ENCODE data around the gene EHD3.
"Not testable (repeated sequence)": the region's sequence is repeated elsewhere in the genome, so short reads cannot be mapped to it uniquely, and the experiment has no call there.

Gene EHD3

GRCh38 chr2:31256611-31257382, 22.8 kb downstream of the EHD3 start:
- no peak for DNase-seq (ENCODE audit: low spot score)

GRCh38 chr2:31258351-31258750, 24.4 kb downstream of the EHD3 start:
- no peak for DNase-seq (ENCODE audit: low spot score)

DNA sequence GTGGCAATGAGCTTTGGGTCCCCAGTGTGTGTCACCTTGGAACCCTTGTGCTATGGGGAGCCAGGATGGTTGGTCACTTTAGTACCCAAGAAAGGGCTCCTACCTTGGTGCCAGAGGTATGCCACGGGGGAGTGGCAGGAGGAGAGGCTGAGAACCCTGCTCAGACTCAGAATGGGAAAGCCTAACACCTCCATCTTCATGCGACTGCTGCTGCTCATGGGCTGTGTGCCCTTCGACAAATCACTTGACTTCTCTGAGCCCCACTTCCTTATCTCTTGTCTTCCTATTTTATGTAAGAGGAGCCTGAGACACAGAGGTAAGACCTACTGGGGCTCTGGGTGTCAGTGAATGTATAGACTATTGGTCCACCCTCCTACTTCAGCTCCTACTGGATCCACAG, 25.1 kb downstream of the EHD3 start:
- DNase-seq (ENCODE audit: low spot score), result no peak

DNA sequence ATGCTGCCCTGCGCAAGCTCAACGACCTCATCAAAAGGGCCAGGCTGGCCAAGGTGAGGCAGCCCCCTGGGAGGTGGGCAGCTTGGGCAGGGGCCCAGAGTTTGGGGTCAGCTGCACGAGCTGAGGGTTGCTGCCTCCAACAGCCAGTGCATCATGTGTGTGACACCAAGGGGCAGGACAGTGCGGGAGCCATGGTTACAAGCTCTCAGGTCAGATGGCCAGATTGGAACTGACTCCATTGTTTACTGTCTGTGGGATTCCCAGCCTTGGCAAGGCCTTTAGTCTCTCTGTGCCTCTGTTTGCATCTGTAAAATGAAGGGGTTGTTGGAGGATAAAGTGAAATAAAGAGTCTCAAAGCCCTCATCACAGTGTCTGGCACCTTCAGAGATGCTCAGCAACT, 26.9 kb downstream of the EHD3 start:
- no peak for DNase-seq (ENCODE audit: low spot score)

DNA sequence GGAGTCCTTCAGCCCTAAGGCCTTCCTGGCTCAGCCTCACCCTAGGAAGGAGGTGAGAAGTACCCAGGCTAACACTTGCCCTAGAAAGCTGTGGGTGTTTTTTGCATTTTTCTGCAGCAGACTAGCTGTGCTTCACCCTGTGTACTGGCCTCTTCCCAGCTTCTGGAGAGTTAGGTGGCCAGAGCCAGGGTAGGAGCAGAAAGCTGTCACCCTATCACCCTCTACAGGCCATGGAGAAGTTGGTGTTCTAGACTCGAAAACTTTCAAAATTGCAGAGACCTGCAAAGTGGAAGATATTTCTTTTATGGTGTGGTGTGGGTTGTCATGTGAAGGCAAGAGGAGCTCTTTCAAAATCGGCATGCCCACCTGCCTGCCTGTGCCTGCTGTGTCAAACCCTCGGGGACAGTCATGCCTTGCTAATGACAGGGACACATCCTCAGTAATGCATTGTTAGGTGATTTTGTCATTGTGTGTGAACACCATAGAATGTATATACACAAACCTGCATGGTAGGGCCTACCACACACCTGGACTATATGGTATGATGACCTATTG, 29.8 kb downstream of the EHD3 start:
- no peak for DNase-seq (ENCODE audit: low spot score)

DNA sequence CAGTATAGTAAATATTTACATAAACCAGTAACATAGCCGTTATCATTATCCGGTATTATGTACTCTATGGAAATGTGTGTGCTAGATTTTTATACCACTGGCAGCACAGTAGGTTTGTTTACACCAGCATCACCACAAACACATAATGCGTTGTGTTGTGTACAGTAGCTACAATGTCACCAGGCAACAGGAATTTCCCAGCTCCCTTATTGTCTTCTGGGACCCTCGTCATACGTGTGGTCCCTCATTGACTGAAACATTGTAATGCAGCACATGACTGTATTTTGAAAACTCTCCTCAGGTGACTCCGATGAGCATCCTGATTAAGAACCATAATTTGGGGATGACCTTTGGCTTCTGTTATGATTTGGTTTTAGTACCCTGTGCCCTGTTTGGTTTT, 31.3 kb downstream of the EHD3 start:
- no peak for DNase-seq (ENCODE audit: low spot score)

GRCh38 chr2:31266804-31267203, 32.9 kb downstream of the EHD3 start:
- DNase-seq (ENCODE audit: low spot score), result no peak

GRCh38 chr2:31267437-31268120, 33.6 kb downstream of the EHD3 start:
- DNase-seq (ENCODE audit: low spot score), result no peak

DNA sequence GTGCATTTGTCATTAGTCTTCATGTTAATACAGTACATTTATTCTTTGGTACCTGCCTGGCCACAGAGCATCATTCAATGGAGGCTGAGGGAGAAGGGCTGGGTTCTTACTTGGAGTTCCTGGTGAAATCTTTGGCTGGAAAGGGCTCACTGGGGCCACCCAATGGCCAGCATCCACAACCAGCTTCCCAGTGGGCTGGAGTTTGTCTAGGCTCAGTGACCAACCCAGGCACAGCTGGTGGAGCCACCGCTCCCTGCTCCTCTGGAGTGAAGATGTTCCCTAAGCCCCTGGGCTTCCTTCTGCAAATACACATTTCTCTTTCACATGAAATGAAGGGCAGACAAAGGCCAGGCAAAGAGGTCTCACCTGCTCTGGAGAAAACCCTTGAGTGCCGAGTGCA, 34.4 kb downstream of the EHD3 start:
- no peak for DNase-seq (ENCODE audit: low spot score)

DNA sequence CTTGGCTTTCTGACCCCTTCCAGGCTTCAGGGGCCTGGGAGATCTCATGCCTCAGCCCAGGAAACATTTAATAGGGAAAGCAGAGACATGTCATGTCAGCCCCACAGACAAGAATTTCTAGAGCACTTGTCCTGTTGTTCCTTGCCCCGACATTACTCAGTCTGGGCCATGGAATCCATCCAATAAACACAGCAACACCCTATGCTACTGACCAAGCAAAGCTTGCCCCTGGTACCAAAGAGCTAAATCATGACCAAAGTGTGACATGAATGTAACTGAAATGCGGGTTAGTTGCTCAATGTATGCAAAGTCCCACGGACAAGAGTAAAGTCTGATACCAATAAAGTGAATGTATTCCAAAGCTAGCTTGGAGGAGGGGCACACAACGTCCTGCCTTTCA, 35.1 kb downstream of the EHD3 start:
- DNase-seq (ENCODE audit: low spot score), result no peak

DNA sequence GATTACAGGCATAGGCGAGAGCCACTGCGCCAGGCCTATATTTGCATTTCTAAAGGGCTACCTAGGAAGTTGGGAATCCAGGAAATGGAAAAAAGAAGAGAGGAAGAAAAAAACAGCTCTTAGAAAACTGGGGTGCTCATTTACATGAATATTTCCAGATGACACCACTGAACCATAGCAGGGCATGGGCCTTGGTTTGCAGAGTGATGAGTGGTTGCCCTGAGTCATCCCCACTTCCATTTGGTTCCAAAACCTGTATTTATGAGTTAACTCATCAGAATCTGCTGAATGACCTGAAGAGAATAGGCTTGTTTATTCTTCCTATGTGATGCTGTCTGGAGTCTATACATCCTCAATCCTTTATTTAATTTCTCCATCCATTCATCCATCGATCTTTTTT, 36.2 kb downstream of the EHD3 start:
- no peak for DNase-seq (ENCODE audit: low spot score)

GRCh38 chr2:31270822-31271231, 36.9 kb downstream of the EHD3 start:
- DNase-seq (ENCODE audit: low spot score), result no peak

DNA sequence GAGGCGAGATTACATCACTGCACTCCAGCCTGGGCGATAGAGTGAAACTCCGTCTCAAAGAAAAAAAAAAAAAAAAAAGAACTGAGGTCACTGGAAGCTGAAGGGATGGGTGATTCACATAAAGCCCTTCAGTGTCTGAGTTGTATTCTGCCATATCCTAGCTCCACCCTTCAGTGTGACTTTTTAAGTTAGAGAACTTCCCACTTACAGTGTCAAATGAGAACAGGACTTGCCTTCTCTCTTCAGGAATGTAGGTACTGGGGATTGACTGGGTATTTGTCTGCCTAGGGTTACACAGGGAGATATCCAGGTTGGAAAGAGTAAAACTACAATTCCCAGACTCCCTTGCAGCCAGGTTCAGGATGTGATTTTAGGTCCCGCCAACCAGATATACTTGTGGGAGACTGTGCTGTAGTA, 37.9 kb downstream of the EHD3 start:
- DNase-seq (ENCODE audit: low spot score), result no peak

GRCh38 chr2:31274401-31275075, 40.6 kb downstream of the EHD3 start:
- DNase-seq (ENCODE audit: low spot score), result no peak

GRCh38 chr2:31275976-31276375, 42.0 kb downstream of the EHD3 start:
- DNase-seq (ENCODE audit: low spot score), result no peak

DNA sequence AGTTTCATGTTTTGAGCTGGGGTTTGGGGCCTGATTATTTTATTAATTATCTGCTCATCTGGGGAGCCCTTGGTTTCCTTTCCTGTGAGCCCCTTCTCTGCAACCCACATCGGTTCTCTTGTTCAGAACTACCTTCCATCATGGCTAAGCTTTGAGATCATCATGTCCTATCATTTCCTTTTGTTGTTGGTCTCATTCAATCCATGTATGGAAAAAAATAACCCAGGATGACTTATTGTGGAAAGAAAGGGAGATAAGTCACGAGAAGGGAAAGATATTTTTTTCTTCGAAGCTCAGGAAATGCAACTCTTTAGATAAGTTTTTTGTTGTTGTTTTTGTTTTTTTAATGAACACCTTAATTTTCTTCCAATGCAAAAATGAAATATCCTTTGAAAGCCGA, 43.7 kb downstream of the EHD3 start:
- no peak for DNase-seq (ENCODE audit: low spot score)

DNA sequence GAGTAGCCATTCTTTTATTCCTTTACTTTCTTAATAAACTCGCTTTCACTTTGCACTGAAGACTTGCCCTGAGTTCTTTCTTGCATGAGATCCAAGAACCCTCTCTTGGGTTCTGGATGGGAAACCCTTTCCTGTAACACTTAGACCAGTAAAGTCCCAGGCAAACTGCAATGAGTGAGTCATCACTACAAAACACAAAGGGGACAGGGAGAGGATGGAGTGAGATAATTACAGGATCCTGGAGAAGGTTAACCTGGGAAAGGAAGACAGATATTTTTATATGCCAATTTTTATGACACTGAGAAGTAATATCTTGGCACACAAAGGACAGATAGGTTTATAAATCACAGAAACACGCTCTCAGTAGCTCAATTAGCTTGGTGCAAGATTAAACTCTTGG, 48.7 kb downstream of the EHD3 start:
- DNase-seq (ENCODE audit: low spot score), result no peak

DNA sequence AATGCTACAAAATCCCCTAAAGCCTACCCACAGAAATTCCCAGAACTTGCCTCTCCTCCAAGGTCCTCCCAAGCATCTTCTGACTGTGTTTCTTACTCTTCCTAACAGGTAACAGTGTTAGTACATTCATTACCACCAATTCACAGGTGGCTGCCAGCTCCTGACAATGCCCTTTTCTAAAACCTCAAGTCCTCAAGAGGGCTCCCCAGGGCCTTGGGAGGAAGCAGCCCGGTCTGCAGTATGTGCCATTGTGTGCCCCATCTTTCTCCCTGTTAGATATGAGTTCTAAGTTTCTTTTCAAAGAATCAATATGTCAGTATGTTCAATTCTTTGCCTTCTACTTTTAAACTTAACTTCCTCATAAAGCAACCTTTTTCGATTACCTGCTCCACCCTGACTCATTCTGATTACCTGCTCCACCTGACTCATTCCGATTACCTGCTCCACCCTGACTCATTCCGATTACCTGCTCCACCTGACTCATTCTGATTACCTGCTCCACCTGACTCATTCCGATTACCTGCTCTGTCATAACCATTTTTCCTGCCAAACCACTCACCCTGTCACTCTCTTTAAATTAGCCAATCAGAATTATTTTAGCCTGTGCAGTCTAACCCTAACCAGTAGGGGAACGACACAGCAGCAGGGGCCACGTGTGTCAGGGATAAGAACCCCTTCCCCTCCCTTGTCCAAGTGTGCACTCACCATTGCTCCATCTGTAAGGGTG, 49.4 kb downstream of the EHD3 start:
- not testable (repeated sequence) for DNase-seq (ENCODE audit: low spot score)

GRCh38 chr2:31284107-31284506, 50.2 kb downstream of the EHD3 start:
- no peak for DNase-seq (ENCODE audit: low spot score)

DNA sequence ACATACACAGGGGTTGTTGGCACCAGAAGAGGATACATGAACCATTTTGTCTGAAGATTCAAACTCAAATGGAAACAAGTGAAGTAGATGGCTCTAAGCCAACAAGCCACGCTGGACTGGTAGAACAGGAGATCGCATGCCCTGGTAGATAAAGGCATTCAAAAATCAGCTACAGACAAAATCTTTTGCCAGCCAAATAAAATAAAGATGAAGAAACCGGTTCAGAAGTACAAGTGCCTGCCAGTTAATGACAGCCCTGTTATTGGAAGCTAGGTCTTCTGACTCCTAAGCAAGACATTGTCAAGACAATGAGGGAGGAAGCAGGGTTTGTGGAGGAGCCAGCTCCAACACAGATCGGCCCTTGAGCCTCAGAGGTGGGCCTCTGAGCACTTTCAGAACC, 52.3 kb downstream of the EHD3 start:
- no peak for DNase-seq (ENCODE audit: low spot score)

GRCh38 chr2:31286961-31287550, 53.1 kb downstream of the EHD3 start:
- no peak for DNase-seq (ENCODE audit: low spot score)

DNA sequence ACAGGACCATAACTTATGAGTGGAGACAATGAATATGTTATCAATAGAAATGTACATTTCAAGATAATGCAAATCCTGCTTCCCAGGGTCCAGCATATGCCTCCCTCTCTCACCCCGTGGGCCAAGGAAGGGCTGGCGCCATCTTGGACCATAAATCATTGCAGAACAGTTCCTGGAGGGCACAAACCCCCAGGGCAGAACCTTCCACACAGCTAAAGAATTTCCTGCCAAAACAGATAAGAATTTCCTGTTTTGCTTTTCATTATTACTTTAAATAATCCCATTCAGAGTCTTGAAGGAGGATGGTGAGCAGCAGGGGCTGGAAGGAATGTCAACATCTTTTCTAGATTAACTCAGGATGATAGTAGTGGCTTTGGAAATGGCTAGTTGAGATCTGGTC, 53.7 kb downstream of the EHD3 start:
- DNase-seq (ENCODE audit: low spot score), result no peak
